Measurements from ENCODE around the gene MBL2.

The MBL2 gene

DNA sequence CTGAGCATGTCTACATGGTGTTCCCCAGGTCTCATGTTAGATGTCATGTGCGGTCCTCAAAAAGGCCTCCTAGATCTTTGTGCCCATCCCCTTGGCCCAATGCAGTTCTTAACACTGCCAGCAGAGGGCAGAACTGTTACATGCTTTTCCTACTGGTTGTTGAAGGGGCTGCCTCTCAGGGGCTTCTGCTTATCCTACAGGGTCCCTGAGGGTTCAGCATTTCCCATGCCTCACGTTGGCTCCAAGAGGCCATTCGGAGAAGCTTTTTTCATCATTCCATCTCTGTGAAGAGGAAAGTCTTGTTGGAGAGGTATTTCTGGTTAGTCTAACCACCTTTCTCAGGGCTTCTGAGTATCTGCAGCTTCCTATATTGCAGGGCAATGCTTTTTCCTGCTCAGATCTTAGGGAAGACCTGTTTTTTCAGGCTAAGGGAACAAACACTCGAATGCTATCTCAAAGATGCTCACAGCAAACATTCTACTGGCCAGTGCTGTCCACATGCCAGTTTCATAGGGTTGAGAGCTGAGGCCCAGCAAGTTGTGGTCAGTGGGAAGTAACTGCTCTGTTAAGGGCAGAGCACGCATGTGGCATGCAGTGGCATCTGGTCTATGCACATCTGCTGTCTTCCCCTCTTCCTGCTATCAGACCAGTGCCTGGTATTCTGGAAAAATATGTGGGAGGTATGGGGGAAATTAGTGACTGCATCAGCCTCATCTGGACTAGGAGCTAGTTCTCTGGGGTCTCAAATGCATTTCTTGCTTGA, 31.5 kb downstream of the MBL2 start:
- in situ Hi-C loops (cut with MboI; ENCODE audit: low sequenced_read_pairs), result no loop called here

DNA sequence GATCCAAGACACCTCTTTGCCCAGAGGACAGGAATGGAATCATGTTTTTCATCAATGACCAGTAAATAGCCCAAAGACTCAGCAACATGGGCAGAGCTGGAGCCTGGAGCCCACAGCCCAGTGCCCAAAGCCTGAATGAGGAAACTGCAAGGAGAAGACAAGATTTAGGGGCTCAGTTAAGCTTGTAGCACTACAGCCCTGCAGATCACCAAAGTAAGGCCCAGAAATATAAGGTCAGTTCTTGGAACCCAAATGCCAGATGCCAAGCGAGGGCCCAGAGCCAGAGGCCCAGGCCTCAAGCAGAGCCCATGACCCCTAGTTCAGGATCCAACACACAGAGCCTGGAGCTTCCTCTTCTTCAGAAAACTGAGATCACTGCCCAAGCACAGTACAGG, 32.4 kb downstream of the MBL2 start:
- in situ Hi-C loops (cut with MboI; ENCODE audit: low sequenced_read_pairs), result no loop called here

DNA sequence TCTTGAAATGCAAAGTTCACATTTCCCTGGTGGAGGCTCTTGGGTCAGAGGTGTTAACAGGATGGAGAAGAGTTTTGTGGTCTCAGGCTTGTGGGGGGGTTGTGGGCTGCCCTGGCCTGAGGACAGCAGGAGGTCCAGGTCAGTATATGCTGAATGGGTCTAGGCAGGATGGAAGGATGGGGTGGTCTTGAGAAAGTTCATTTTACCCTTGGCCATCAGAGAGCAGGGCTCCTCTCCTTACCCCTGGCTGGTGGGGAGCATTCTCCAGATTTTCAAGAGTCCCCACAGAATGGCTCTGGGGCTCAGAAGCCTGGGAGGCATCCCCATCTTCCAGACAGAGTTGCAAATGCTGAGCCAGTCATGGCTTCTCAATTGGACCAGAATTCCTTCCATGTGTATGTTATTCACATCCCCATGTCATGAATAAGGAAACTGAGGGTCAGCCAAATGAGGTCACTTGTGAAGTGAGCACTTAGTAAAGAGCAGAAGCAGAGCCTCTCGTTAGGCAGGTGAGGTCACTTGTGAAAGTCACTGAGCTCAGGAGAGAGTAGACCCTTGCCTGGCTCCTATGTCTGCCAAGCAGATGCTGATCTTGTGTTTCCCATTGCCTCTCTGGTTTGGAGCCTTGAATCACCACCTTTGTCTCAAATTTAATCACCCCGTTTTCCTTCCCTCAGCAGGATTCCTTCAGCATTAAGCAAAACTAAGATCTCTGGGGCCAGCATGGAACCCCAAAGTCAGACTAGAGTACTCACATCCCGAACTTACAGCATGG, 33.0 kb downstream of the MBL2 start:
- in situ Hi-C loops (cut with MboI; ENCODE audit: low sequenced_read_pairs), result no loop called here

DNA sequence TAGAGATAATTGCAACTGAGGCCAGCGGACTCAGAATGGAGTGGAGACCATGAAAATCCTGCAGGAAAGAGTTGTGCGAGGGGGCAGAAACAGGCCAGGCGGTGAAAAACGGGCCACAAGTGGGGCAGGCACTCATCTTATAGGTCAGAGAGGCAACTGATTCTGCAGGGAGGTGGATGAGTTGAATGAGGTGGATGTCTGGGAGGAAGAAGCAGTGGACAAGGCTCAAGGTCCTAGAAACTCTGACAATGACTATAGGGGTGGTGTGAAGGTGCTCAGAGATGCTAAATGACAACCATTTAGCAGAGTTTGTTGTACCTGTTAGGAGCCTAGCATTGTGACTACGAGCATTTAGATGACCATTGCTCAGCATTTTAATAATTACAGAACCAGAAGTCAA, 33.6 kb downstream of the MBL2 start:
- in situ Hi-C loops (cut with MboI; ENCODE audit: low sequenced_read_pairs), result no loop called here

DNA sequence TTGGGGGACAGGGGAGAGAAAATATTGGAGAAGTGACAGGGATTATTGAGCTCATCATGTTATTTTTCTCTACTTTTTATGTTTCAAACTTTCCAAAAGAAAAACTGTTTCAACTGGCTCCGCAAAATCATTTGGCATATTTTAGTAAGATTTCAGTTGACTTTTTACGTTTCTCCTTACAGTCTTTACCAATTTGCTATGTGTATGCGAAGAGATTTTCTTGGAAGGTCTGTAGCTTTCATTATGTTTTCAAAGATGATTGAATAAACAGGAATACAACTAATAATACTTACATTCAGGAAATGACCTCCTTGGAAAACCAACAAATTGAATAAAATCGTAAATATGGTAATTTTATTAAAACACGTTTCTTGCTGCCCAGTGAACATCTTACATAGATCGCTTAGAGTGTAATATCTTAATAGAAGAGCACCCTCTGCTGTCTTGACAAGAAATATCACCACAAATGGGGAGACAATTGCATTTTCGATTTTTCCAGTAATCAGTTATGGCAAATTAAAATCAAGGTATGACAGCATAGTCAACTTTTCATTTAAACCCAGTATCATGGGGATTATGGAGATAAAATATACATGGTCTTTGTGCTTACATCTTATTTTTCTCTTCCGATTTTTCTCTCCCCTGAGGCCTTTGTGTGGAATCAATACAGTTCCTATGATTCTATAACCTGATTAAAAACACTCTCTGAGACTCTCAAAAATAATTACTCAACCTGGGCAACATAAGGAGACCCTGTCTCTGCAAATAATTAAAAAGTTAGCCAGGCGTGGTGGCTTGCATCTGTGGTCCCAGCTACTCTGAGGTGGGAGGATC, 43.1 kb downstream of the MBL2 start:
- in situ Hi-C loops (cut with MboI; ENCODE audit: low sequenced_read_pairs), result no loop called here

DNA sequence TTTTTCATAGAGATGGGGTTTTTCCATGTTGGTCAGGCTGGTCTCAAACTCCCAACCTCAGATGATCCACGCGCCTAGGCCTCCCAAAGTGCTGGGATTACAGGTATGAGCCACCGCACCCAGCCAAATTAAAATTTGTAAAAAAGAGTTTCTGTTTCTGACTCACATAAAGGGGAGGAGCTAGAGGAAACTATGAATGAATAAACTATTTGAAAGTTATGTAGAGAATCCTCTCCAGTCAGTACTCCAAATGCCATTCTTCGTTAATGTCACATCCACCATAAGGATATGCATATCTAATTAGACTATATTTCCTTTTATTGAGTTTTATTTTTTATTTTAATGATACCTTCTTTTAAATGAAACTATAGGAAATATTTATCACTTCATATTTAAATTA, 52.6 kb downstream of the MBL2 start:
- in situ Hi-C loops (cut with MboI; ENCODE audit: low sequenced_read_pairs), result no loop called here
